ENCODE results near the gene PPFIA4. TPM values are rescaled to one million over a fixed set of nuclear protein-coding genes. Genes with fewer than 3 reads are reported as not detected.

The PPFIA4 gene
- total RNA-seq, 6 experiments from 2014 or later = 0.37 to 1.3 (median 0.58) TPM

- H3K9me3 Mint-ChIP-seq = peaks cover 10% of the 10 kb centered on the region; the same call in 1 of the 2 replicates
- no peak overlapping the region for H3K27ac Mint-ChIP-seq
- H3K36me3 Mint-ChIP-seq (ENCODE audit: low read depth) = peaks cover 7% of the 10 kb centered on the region; the same call in 1 of the 2 replicates
- H3K4me1 Mint-ChIP-seq (ENCODE audit: low read depth) = no peaks in the 10 kb centered on the region
- H3K27me3 Mint-ChIP-seq (ENCODE audit: insufficient read depth) = peaks cover 26% of the 10 kb centered on the region
- DNase-seq = no peak
- H3K4me3 Mint-ChIP-seq = no peak overlapping the region
- TF ChIP-seq CTCF (IDR thresholded peaks at IDR 0.05) = no peak
Observed at GRCh38 chr1:203103829-203104495, 77.7 kb downstream of the PPFIA4 start.

- no peak for DNase-seq
- H3K4me1 Mint-ChIP-seq (ENCODE audit: low read depth) = no peaks in the 10 kb centered on the region
- peaks cover 32% of the 10 kb centered on the region for H3K27me3 Mint-ChIP-seq (ENCODE audit: insufficient read depth)
- peaks cover 7% of the 10 kb centered on the region; the same call in 1 of the 2 replicates for H3K36me3 Mint-ChIP-seq (ENCODE audit: low read depth)
- no peak for TF ChIP-seq CTCF (IDR thresholded peaks at IDR 0.05)
- no peak overlapping the region for H3K27ac Mint-ChIP-seq
- peaks cover 10% of the 10 kb centered on the region; the same call in 1 of the 2 replicates for H3K9me3 Mint-ChIP-seq
- H3K4me3 Mint-ChIP-seq = no peak overlapping the region
Observed at GRCh38 chr1:203104789-203105390, 78.6 kb downstream of the PPFIA4 start.

GRCh38 chr1:203112475-203112874 lies 86.2 kb downstream of the PPFIA4 start:
- no peak for DNase-seq
- H3K27me3 Mint-ChIP-seq (ENCODE audit: insufficient read depth) = peaks cover 48% of the 10 kb centered on the region
- no peaks in the 10 kb centered on the region for H3K4me1 Mint-ChIP-seq (ENCODE audit: low read depth)
- no peak overlapping the region for H3K4me3 Mint-ChIP-seq
- H3K9me3 Mint-ChIP-seq = no peaks in the 10 kb centered on the region
- no peak overlapping the region for H3K27ac Mint-ChIP-seq
- no peaks in the 10 kb centered on the region for H3K36me3 Mint-ChIP-seq (ENCODE audit: low read depth)
- no peak for TF ChIP-seq CTCF (IDR thresholded peaks at IDR 0.05)

GRCh38 chr1:203113308-203113707 lies 87.0 kb downstream of the PPFIA4 start:
- Mint-ChIP-seq H3K9me3 (no peaks in the 10 kb centered on the region), H3K27ac (no peak overlapping the region), H3K36me3 (ENCODE audit: low read depth) (no peaks in the 10 kb centered on the region), H3K27me3 (ENCODE audit: insufficient read depth) (peaks cover 47% of the 10 kb centered on the region), H3K4me3 (no peak overlapping the region), H3K4me1 (ENCODE audit: low read depth) (no peaks in the 10 kb centered on the region)
- DNase-seq = no peak
- no peak for TF ChIP-seq CTCF (IDR thresholded peaks at IDR 0.05)

- H3K9me3 Mint-ChIP-seq = no peaks in the 10 kb centered on the region
- H3K4me1 Mint-ChIP-seq (ENCODE audit: low read depth) = no peaks in the 10 kb centered on the region
- H3K4me3 Mint-ChIP-seq = no peak overlapping the region
- no peak overlapping the region for H3K27ac Mint-ChIP-seq
- H3K36me3 Mint-ChIP-seq (ENCODE audit: low read depth) = no peaks in the 10 kb centered on the region
- no peak for TF ChIP-seq CTCF (IDR thresholded peaks at IDR 0.05)
- H3K27me3 Mint-ChIP-seq (ENCODE audit: insufficient read depth) = peaks cover 44% of the 10 kb centered on the region
- no peak for DNase-seq
Observed at GRCh38 chr1:203114202-203114601, 87.9 kb downstream of the PPFIA4 start.

Measured in HFFc6 (cell line).